Activated T-cell treated with anti-CD3 and anti-CD28 coated beads, Interleukin-2, amount 50 U/mL, for 1 hour (primary cell): ENCODE results near the gene RXRA.
A peak's percentile ranks its signal among the peaks of the same experiment; 100 is the strongest.
"Not testable (repeated sequence)": the region's sequence is repeated elsewhere in the genome, so short reads cannot be mapped to it uniquely, and the experiment has no call there.

ENCODE experiments used
- DNase-seq: peaks from one replicate; pipeline ENCODE4 v3.0.0-alpha.2; 2020

The RXRA gene

DNA sequence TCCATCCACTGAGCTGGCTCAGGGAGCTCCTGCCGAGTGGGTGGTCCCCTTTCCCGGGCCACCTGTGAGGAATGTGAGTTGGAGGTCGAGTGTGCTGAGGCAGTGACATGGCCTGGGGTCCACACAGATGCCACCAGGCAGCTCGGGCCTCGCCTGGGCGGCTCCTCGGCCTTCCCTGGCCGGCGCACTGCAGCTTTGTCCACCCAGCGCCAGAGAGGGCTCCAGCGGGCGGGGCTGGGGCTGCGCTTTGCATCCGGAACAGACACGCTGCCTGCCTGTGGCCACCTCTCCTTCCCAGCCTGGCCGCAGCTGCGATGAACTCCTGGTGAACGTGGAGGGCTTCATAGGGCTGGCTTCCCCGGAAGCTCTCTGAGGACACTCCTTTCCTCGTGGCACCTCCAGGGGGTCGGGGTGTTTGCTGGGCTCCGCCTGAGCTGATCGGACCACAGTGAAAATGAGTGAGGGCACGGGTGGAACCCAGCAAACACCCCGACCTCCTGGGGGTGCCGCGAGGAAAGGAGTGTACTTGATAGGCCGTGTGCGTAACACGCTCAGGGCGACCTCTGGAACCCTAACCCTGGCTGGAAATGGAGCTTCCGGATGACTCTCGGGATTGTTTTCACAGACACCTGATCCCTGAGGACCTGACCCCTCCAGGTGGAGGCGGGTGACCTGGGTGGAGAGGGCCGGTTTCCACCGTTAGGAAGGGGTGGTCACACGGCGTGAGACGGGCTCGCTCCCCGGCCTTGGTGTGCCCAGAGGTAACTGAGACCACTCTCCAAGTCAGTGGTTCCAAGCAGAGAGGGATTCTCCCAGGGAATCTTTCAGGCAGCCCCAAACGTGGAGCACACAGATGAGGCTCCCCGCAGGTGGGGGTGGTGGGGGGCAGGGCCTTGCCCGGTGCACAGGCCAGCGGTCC is 31.8 kb upstream of the RXRA start:
- no peak for DNase-seq

GRCh38 chr9:134295101-134295745 is 31.0 kb upstream of the RXRA start:
- no peak for DNase-seq

DNA sequence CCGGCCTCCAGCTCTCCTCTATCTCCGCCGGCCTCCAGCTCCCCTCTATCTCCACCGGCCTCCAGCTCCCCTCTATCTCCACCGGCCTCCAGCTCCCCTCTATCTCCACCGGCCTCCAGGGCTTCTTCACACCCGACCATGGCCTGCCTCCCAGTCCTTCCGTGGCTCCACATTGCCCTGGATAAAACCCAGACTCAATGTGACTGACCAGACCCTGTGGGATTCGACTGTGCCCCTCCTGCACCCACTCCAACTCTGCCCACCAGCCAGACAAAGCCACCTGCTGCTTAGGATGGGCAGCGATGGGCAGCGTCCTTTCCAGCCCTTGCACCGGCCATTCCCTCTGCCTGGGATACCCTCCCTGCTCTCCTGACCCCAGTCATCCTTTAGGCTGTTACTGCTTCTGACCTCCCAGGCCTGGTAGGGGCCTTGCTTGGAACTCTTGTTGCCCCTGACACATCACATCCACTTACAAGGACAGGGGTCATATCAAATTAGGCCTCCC is 30.5 kb upstream of the RXRA start:
- DNase-seq: no peak

- DNase-seq: no peak
Measured at GRCh38 chr9:134296301-134297082, 29.8 kb upstream of the RXRA start.

- DNase-seq: no peak
Measured at GRCh38 chr9:134297083-134297410, 29.2 kb upstream of the RXRA start.

- DNase-seq: no peak
Measured at GRCh38 chr9:134297576-134297975, 28.7 kb upstream of the RXRA start.

GRCh38 chr9:134298000-134298399 is 28.3 kb upstream of the RXRA start:
- DNase-seq: no peak

- no peak for DNase-seq
Measured at GRCh38 chr9:134299068-134299467, 27.2 kb upstream of the RXRA start.

GRCh38 chr9:134299883-134300282 is 26.4 kb upstream of the RXRA start:
- no peak for DNase-seq

DNA sequence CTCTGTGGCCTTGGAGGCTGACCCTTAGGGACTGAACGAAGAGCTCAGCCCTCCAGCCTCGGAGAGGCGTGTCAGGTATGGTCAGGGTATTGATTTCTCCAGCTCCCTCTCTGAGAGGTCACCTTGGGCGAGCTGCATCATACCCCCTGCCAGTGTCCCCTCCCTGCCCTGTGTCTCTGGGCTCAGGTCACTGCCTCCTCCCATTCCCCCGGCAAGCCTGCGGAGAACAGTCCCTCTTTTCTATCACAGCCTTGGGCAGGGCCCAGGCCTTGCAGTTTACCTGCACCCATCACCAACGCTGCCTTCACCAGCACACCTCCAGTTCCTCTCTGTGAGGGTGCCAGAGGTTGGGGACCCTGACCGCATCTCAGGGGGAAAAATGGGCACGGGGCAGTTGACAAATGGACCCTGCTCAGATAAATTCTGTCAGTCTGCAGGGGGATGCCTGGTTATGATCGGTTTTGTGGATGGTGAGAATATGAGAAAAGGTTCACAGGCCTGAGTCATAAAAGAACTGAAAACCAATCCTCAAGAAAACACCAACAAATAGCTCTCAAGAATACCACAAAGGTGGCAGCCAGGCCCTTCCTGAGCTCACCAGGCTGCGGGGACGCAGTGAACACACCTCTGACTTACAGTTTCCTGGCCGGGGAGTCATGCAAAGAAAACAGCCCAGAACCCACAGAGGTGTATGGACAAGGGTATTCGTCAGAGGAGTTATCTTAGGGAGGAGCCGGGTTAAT is 24.7 kb upstream of the RXRA start:
- peak; percentile 50 for DNase-seq

DNA sequence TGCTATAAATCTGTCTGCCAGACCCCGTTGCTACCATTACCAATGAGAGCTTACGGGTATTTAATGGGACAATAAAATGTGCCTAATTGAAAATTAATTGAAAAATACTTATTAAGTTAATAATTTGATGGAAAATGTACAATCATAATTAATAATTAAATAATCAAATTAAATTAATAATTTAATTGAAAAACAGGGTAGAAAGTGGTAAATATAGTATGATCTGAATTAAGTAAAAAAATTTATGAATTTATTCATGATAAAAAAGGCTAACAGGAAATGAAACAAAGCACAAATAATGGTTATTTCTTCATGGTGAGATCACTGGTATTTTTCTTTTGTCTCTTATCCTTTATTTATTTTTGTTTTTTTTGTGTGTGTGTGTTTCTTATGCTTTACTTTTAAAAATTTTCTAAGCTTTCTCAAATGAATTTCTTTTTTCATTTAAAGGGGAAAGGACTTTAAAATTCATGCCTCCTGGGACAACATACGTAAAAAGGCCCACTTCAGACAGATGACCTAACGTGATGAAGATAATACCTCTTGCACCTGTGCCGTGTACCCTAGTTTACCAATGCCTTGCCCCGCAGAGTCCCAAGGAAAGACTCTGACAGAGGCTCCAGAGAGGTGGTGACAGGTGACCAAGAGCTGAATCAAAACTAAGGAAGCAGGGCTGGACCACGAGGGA is 24.0 kb upstream of the RXRA start:
- DNase-seq: no peak

DNA sequence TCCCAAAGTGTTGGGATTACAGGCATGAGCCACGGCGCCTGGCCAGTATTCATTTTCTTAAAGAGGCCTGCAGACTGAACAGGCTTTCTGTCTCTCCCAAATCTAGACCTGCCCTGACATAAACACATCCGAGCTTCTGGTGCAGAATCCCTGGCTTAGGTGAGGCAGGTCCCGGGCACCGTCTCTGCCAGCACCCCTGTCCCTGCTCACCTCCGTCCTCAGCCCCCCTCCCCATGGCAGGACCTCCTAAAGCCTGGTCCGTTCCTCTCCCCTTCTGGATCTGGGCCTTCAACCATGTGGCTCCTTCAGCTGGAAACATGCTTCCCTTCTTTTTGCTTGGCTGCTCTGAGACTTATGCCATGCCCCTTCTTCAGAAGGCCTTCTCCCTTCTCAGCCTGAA is 22.7 kb upstream of the RXRA start:
- DNase-seq: no peak

GRCh38 chr9:134304261-134304660 is 22.0 kb upstream of the RXRA start:
- DNase-seq: no peak

DNA sequence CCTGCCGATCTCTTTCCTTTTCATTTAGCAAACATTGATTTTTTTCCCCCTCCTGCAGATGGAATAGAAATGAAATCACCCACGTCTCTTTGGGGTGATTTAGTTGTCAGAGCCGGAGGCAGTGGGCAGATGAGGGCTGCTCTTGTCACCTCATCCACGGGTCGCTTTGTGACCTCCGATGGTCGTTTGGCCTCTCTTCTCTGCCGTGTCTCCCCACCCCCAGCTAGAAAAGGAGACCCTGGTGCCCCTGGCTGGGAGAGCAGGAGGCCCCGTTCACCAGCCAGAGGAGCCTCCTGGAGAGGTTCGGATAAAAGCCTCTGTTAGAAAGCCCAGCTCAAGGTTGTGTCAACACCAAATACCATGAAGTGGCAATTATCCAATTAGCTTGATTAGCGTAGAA is 21.6 kb upstream of the RXRA start:
- DNase-seq: no peak

- DNase-seq: no peak
Measured at GRCh38 chr9:134305533-134305932, 20.7 kb upstream of the RXRA start.

GRCh38 chr9:134306042-134306441 is 20.2 kb upstream of the RXRA start:
- not testable (repeated sequence) for DNase-seq

DNA sequence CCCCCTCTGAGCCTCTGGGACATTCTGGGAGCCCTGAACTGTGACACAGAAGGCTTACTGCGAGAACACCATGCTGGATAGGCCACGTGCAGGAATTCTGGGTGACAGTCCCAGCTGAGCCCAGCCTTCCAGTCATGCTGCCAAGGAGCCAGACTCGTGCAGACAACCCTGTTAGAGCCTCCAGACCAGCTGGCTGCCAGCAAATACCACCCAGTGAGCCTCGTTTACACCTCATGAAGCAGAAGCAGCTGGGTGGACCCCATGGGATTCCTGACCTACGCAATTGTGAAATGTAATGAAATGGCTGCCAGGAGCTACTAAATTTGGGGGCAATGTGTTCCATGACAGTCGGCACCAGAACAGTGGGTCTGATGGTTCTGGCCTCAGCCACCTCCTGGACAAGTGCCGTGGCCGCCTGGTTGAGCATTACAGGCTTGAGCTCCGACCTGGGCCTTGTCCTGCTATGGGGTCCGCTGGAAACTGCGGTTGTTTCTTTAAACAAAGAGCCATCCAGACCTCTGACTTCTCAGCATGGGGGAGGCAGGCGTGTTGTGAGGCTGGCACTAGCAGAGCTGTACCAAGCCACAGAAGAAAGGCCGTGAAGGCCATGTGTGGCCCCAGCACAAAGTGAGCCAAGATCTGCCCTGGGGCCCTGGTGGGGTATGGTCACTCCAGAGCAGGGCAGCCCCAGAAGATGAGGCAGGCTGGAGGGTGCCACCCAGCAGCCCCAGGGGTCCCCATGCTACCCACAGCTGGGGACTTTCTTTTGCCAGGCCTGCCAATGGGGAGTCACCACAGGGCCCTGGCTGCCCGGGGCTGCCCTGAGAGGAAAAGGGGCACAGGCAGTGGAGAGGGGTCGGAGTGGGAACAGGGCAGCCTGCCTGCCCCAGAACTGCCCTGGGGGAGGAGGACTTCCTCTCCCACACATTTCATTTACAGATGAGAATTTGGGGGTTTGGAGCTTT is 19.3 kb upstream of the RXRA start:
- no peak for DNase-seq

- no peak for DNase-seq
Measured at GRCh38 chr9:134307674-134308638, 18.3 kb upstream of the RXRA start.

- not testable (repeated sequence) for DNase-seq
Measured at GRCh38 chr9:134308639-134309220, 17.5 kb upstream of the RXRA start.
